Left lung (tissue), 10 donors: Measurements from ENCODE around the gene PTTG2. TPM values are rescaled to one million over a fixed set of nuclear protein-coding genes. Genes with fewer than 3 reads are reported as not detected.
A peak's percentile ranks its signal among the peaks of the same experiment; 100 is the strongest.

ENCODE experiments used
- ATAC-seq: fragments of 200-7000 bp; cut with Tn5 transposase; one replicate; pipeline ENCODE4 v1.9.1; 2020; ENCODE audit warnings: moderate library complexity
- DNase-seq, 4 donors: peaks; one replicate each; pipeline ENCODE4 v3.0.0-alpha.2; 2013 to 2020
- H3K27ac ChIP-seq, 2 donors: fragments of 200-600 bp; sonication (generic) in 1 of 2; one replicate each; pipeline versions ENCODE4 v1.5.0 to v1.8.0; 2020 to 2021
- H3K27me3 ChIP-seq, 2 donors: fragments of 200-600 bp; sonication (generic) in 1 of 2; one replicate each; pipeline versions ENCODE4 v1.5.0 to v1.8.0; 2020 to 2021
- H3K36me3 ChIP-seq, 2 donors: fragments of 200-600 bp; sonication (generic) in 1 of 2; one replicate each; pipeline versions ENCODE4 v1.5.0 to v1.8.0; 2020 to 2021
- H3K4me1 ChIP-seq, 2 donors: fragments of 200-600 bp; one replicate each; pipeline ENCODE4 v1.8.0; 2021
- H3K4me3 ChIP-seq, 2 donors: fragments of 200-600 bp; sonication (generic) in 1 of 2; one replicate each; pipeline versions ENCODE4 v1.5.0 to v1.8.0; 2020 to 2021; ENCODE audit warnings: mild to moderate bottlenecking in 1 of 2
- H3K9me3 ChIP-seq, 2 donors: fragments of 200-600 bp; sonication (generic) in 1 of 2; one replicate each; pipeline versions ENCODE4 v1.5.0 to v1.8.0; 2020 to 2021
- intact Hi-C, 2 donors: fragments of 100-400 bp; cut with DNase I; formaldehyde crosslinking; loops; one replicate each; pipeline versions ENCODE4 v1.11.2 to v1.14.2; 2022
- polyA plus RNA-seq, 6 donors: library from polyadenylated mRNA; unstranded; fragments of 120-200 nt; gene quantifications; one replicate each; pipeline ENCODE4 v1.2.1, GENCODE V29; 2013; ENCODE audit not compliant: insufficient read length in 6 of 6
- total RNA-seq, 2 donors: library from RNA; stranded (reverse); fragmentation: NEBNext Ultra II Directional; extraction: Animal tissue kit (Norgen Biotek cat#: 25700); gene quantifications; one replicate each; pipeline ENCODE4 v1.2.1, GENCODE V29; 2021
- TF ChIP-seq, protein P1 (sequence below), 2 donors: fragments of 200-600 bp; sonication (generic) in 1 of 2; IDR thresholded peaks; one replicate each; pipeline versions ENCODE4 v1.5.0 to v1.8.0; 2021; ENCODE audit warnings: antibody characterized with exemption in 2 of 2
- donor health status: DM: no; HTN: yes; CAD: no.
- donor health status: DM: no; HTN: no; CAD: no.

The PTTG2 gene
- total and polyA plus RNA-seq, 8 donors, result 0.58 TPM; not detected in 7

DNA sequence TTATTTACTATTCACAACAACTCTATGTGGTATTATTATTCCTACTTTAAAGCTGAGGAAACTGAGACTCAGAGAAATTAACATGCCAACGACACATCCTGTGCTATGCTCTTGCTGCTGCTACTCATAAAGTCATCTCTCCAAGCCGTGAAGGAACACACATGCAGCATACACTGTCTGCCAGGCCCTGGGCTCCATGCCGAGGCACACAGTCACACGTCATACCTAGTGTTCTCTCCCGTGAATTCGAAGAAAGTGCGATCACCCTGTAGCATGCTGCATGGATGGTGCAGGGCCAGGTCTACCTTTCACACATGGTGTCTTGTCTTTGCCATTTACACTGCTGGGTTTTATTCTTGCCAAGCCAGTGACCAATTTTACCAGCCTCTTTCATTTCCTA is 35.3 kb upstream of the PTTG2 start:
- Histone ChIP-seq H3K9me3 (no peaks in the 10 kb centered on the region), H3K4me1 (peaks cover 0 to 8% of the 10 kb centered on the region in 2 donors), H3K4me3 (no peak overlapping the region), H3K27me3 (no peaks in the 10 kb centered on the region), H3K27ac (no peak overlapping the region), H3K36me3 (no peaks in the 10 kb centered on the region)
- intact Hi-C loops, result no loop called here
- no peak for DNase-seq
- no peak for ATAC-seq
- TF ChIP-seq, protein P1, sequence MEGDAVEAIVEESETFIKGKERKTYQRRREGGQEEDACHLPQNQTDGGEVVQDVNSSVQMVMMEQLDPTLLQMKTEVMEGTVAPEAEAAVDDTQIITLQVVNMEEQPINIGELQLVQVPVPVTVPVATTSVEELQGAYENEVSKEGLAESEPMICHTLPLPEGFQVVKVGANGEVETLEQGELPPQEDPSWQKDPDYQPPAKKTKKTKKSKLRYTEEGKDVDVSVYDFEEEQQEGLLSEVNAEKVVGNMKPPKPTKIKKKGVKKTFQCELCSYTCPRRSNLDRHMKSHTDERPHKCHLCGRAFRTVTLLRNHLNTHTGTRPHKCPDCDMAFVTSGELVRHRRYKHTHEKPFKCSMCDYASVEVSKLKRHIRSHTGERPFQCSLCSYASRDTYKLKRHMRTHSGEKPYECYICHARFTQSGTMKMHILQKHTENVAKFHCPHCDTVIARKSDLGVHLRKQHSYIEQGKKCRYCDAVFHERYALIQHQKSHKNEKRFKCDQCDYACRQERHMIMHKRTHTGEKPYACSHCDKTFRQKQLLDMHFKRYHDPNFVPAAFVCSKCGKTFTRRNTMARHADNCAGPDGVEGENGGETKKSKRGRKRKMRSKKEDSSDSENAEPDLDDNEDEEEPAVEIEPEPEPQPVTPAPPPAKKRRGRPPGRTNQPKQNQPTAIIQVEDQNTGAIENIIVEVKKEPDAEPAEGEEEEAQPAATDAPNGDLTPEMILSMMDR (IDR thresholded peaks at IDR 0.05), result no peak

DNA sequence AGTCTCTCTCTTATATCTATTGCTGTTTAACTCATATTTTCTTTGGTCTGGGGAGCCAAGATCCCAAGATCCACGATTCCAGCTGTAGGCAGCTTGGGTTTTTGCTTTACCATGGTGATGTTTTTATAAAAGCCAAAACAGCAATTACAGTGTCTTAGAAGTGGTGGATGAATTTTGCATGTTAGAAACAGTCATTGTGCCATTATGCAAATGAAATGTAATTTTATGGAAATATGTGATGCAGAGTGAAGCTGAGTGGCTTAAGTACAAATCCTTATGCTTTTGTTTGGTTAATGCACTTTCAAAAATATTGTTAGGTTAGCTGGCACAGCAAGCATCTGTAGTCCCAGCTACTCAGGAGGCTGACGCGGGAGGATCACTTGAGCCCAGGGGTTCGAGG is 32.8 kb upstream of the PTTG2 start:
- no peak for ATAC-seq
- DNase-seq, result no peak
- Histone ChIP-seq H3K4me3 (no peak overlapping the region), H3K27me3 (no peaks in the 10 kb centered on the region), H3K9me3 (no peaks in the 10 kb centered on the region), H3K27ac (no peak overlapping the region), H3K4me1 (peaks cover 0 to 8% of the 10 kb centered on the region in 2 donors), H3K36me3 (no peaks in the 10 kb centered on the region)
- intact Hi-C loops, result no loop called here
- TF ChIP-seq, protein P1 (IDR thresholded peaks at IDR 0.05), result no peak

DNA sequence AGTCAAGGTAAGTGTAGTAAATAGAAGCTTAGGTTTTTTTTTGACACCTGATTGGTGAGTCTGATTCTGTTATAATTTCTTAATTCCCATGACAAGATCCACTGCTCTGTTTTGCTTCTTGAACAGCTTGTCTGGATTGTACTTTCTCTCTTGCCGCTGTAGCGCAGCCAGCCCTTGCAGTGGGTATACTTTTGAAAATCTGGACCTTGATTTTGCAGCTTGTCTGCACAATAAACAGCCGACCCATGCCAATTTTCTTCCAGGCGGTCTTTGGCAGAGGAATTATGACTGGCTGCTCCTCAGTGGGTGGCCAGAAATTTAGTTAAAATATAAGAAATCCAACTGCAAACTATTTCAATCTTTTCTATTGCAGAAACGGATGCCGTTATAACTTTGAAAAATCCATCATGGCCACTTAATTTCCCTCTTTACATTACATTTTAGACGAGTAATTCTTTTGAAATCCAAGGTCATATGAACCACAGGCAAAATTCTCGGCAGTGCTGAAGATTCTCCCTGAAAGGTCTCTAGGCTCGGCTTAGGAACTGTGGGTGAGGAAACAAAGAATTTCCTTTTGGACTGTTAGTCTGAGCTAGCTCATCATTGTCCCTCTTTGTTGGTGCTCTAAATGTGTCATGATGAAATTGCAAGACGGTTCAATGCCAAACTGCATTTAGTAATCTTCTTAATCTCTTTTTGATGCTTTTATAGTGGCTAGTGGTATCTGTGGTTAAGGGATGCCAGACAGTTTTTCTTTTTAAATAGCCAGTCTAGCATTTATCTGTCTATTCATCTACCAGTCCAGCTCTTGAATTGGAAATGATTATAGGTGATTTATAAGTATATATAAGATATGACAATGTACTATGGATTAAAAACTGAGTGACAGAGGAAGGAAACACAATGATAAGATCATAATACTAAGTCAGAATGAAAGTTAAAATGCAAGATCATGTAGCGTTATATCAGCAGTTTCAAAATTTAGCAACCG is 31.5 kb upstream of the PTTG2 start:
- H3K27me3 ChIP-seq, result no peaks in the 10 kb centered on the region
- TF ChIP-seq, protein P1 (IDR thresholded peaks at IDR 0.05), result no peak
- ATAC-seq, result no peak
- no peak overlapping the region for H3K27ac ChIP-seq
- peaks cover 0 to 8% of the 10 kb centered on the region in 2 donors for H3K4me1 ChIP-seq
- no peaks in the 10 kb centered on the region for H3K9me3 ChIP-seq
- intact Hi-C loops, result no loop called here
- H3K36me3 ChIP-seq, result no peaks in the 10 kb centered on the region
- no peak overlapping the region for H3K4me3 ChIP-seq
- peak in 2 of 4 donors; percentile 20 to 27 for DNase-seq

DNA sequence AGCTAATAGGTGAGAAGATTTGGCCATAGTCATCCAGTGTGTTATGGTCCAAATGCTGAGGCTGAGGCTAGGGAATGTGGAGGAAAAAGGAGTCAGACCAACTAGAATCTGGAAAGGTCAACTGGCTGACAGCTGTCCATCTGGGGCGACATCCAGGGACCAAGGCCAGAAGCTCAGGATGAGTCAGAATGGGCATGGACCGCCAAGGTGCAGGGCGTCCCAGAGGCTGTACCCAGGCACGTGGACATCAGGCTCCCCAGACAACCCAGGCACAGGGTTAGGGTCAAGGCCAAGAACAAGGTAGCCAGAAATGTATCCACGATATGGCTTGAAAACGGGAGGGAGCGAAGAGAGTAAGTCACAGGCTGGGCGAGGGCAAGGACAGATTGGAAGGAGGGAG is 26.1 kb upstream of the PTTG2 start:
- peaks cover 0 to 4% of the 10 kb centered on the region in 2 donors for H3K4me1 ChIP-seq
- H3K4me3 ChIP-seq, result no peak overlapping the region
- TF ChIP-seq, protein P1 (IDR thresholded peaks at IDR 0.05), result no peak
- H3K27me3 ChIP-seq, result no peaks in the 10 kb centered on the region
- H3K36me3 ChIP-seq, result no peaks in the 10 kb centered on the region
- H3K27ac ChIP-seq, result no peak overlapping the region
- intact Hi-C loops, result no loop called here
- H3K9me3 ChIP-seq, result no peaks in the 10 kb centered on the region
- ATAC-seq (no peak), DNase-seq (no peak)

DNA sequence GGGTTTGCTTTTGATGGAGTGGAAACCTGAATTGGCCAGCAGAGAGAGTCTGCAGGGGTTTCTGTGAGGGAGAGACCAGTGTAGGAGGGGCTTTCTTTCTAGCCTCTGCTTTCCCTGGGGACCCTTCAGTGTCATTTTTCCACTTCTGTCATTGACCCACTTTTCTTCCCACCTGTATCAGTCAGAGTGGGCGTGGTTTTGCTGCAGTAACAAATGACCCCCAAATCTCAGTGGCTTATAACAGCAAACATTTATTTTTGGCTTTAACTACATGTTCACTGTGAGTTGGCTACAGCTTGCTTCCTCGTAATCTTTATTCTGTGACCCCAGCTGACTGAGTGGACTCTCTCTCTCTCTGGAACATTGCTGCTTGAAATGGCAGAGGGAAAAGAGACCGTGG is 25.6 kb upstream of the PTTG2 start:
- intact Hi-C loops, result no loop called here
- H3K27me3 ChIP-seq, result no peaks in the 10 kb centered on the region
- no peaks in the 10 kb centered on the region for H3K36me3 ChIP-seq
- no peak overlapping the region for H3K4me3 ChIP-seq
- TF ChIP-seq, protein P1 (IDR thresholded peaks at IDR 0.05), result no peak
- H3K27ac ChIP-seq, result no peak overlapping the region
- H3K9me3 ChIP-seq, result no peaks in the 10 kb centered on the region
- ATAC-seq (no peak), DNase-seq (no peak)
- H3K4me1 ChIP-seq, result no peaks in the 10 kb centered on the region
